Measurements from ENCODE around the gene VTN. TPM values are rescaled to one million over a fixed set of nuclear protein-coding genes. Genes with fewer than 3 reads are reported as not detected.

The VTN gene
- total RNA-seq, 2 experiments from 2014 or later, result 0.40 TPM; not detected in 1

- H3K4me2 ChIP-seq (ENCODE audit: low read length), result no peak overlapping the region
- ChIA-PET POLR2A (no interaction called here), CTCF (ENCODE audit: unreplicated experiment) (no interaction called here)
- no peak overlapping the region for H3K4me3 ChIP-seq (ENCODE audit: low read depth, low read length, poor library complexity, severe bottlenecking)
- H3K4me1 ChIP-seq (ENCODE audit: insufficient read depth, low read length, poor library complexity, severe bottlenecking), result no peaks in the 10 kb centered on the region
- TF ChIP-seq EZH2phosphoT487 (IDR thresholded peaks at IDR 0.05; ENCODE audit: borderline replicate concordance, low read depth, low read length) (no peak), CTCF (conservative IDR thresholded peaks at IDR 0.05; ENCODE audit: low read length) (no peak)
- H3K27ac ChIP-seq (ENCODE audit: low read depth, low read length, poor library complexity, severe bottlenecking), result no peak overlapping the region
- TSS peak; percentile 23 for BruUV-seq (replicated peaks)
- DNase-seq (ENCODE audit: low spot score), result no peak
- H2AFZ ChIP-seq (ENCODE audit: low read length), result no peak overlapping the region
- H4K20me1 ChIP-seq (ENCODE audit: insufficient read depth, low read length), result no peaks in the 10 kb centered on the region
- H3K79me2 ChIP-seq (ENCODE audit: insufficient read depth, low read depth, low read length), result no peaks in the 10 kb centered on the region
- H3K9me3 ChIP-seq (ENCODE audit: low read length), result no peaks in the 10 kb centered on the region
- no peaks in the 10 kb centered on the region for H3K9me2 ChIP-seq (ENCODE audit: insufficient read depth, low read length)
- intact Hi-C loops (cut with micrococcal nuclease; ENCODE audit: unreplicated experiment), result no loop called here
- H3K36me3 ChIP-seq (ENCODE audit: insufficient read depth, low read length), result peaks cover 17% of the 10 kb centered on the region
Observed at GRCh38 chr17:28390563-28390962, 20.5 kb upstream of the VTN start.

GRCh38 chr17:28390141-28390540 is 20.0 kb upstream of the VTN start:
- H3K27ac ChIP-seq (ENCODE audit: low read depth, low read length, poor library complexity, severe bottlenecking), result no peak overlapping the region
- no peaks in the 10 kb centered on the region for H3K9me2 ChIP-seq (ENCODE audit: insufficient read depth, low read length)
- no peak overlapping the region for H3K4me3 ChIP-seq (ENCODE audit: low read depth, low read length, poor library complexity, severe bottlenecking)
- DNase-seq (ENCODE audit: low spot score), result no peak
- H3K9me3 ChIP-seq (ENCODE audit: low read length), result no peaks in the 10 kb centered on the region
- H3K36me3 ChIP-seq (ENCODE audit: insufficient read depth, low read length), result peaks cover 17% of the 10 kb centered on the region
- no peak overlapping the region for H3K4me2 ChIP-seq (ENCODE audit: low read length)
- CTCF ChIA-PET (ENCODE audit: unreplicated experiment), result no interaction called here
- no peak overlapping the region for H2AFZ ChIP-seq (ENCODE audit: low read length)
- no peaks in the 10 kb centered on the region for H3K79me2 ChIP-seq (ENCODE audit: insufficient read depth, low read depth, low read length)
- TF ChIP-seq CTCF (conservative IDR thresholded peaks at IDR 0.05; ENCODE audit: low read length) (no peak), EZH2phosphoT487 (IDR thresholded peaks at IDR 0.05; ENCODE audit: borderline replicate concordance, low read depth, low read length) (no peak)
- intact Hi-C loops (cut with micrococcal nuclease; ENCODE audit: unreplicated experiment), result no loop called here
- no TSS peak for BruUV-seq (replicated peaks)
- POLR2A ChIA-PET, result no interaction called here
- H4K20me1 ChIP-seq (ENCODE audit: insufficient read depth, low read length), result no peaks in the 10 kb centered on the region
- no peaks in the 10 kb centered on the region for H3K4me1 ChIP-seq (ENCODE audit: insufficient read depth, low read length, poor library complexity, severe bottlenecking)

- intact Hi-C loops (cut with micrococcal nuclease; ENCODE audit: unreplicated experiment), result no loop called here
- Histone ChIP-seq H3K4me2 (ENCODE audit: low read length) (no peak overlapping the region), H4K20me1 (ENCODE audit: insufficient read depth, low read length) (no peaks in the 10 kb centered on the region; the same call in 1 of the 2 replicates), H3K4me1 (ENCODE audit: insufficient read depth, low read length, poor library complexity, severe bottlenecking) (no peaks in the 10 kb centered on the region), H3K79me2 (ENCODE audit: insufficient read depth, low read depth, low read length) (no peaks in the 10 kb centered on the region), H3K36me3 (ENCODE audit: insufficient read depth, low read length) (peaks cover 17% of the 10 kb centered on the region), H3K9me3 (ENCODE audit: low read length) (no peaks in the 10 kb centered on the region), H2AFZ (ENCODE audit: low read length) (no peak overlapping the region), H3K9me2 (ENCODE audit: insufficient read depth, low read length) (no peaks in the 10 kb centered on the region), H3K27ac (ENCODE audit: low read depth, low read length, poor library complexity, severe bottlenecking) (no peak overlapping the region), H3K4me3 (ENCODE audit: low read depth, low read length, poor library complexity, severe bottlenecking) (no peak overlapping the region)
- no TSS peak for BruUV-seq (replicated peaks)
- TF ChIP-seq EZH2phosphoT487 (IDR thresholded peaks at IDR 0.05; ENCODE audit: borderline replicate concordance, low read depth, low read length), result no peak
- TF ChIP-seq CTCF (conservative IDR thresholded peaks at IDR 0.05; ENCODE audit: low read length), result no peak
- CTCF ChIA-PET (ENCODE audit: unreplicated experiment), result no interaction called here
- DNase-seq (ENCODE audit: low spot score), result no peak
- POLR2A ChIA-PET, result no interaction called here
Observed at GRCh38 chr17:28388106-28388505, 18.0 kb upstream of the VTN start.
